GM12878 (cell line): ENCODE measurements around the gene SPATA46. TPM values are rescaled to one million over a fixed set of nuclear protein-coding genes. Genes with fewer than 3 reads are reported as not detected.

Source experiments
- ATAC-seq: fragments of 200-7000 bp; cut with Tn5 transposase; 3 replicates; pipeline ENCODE4 v1.9.1; 2020; ENCODE audit warnings: mild to moderate bottlenecking, moderate library complexity
- BruUV-seq: library from RNA; stranded (reverse); fragments of 400-500 nt; replicated peaks from 2 replicates; lab custom pipeline; 2021; lab: Mats Ljungman, UMichigan
- CTCF ChIA-PET: fragments of 300-600 bp; sonication (Branson Sonifier 250); formaldehyde crosslinking; extraction: SDS; loops from one replicate; lab custom pipeline; 2021; ENCODE audit warnings: inconsistent platforms; lab: Yijun Ruan, JAX
- POLR2A ChIA-PET: fragments of 350-600 bp; formaldehyde crosslinking; extraction: SDS; loops from one replicate; lab custom pipeline; 2021; ENCODE audit warnings: inconsistent platforms; lab: Charles Lee
- RAD21 ChIA-PET: fragments of 300-600 bp; sonication (Branson Sonifier 250); formaldehyde crosslinking; loops from one replicate; lab custom pipeline; 2023; ENCODE audit warnings: antibody characterized with exemption; ENCODE audit not compliant: unreplicated experiment; lab: Charles Lee
- SMC1A ChIA-PET: fragments of 300-600 bp; sonication (Branson Sonifier 250); formaldehyde crosslinking; loops from one replicate; lab custom pipeline; 2023; ENCODE audit not compliant: unreplicated experiment, uncharacterized antibody; lab: Charles Lee
- DNase-seq: peaks from one replicate; pipeline ENCODE4 v3.0.0-alpha.2; 2011; ENCODE audit warnings: low read depth, low spot score
- FAIRE-seq: peaks from 3 replicates; lab custom pipeline; 2011; peaks lifted over from hg19 to GRCh38; lab: Jason Lieb, UNC
- H2AFZ ChIP-seq: 2 replicates; pipeline ENCODE4 v1.6.0; 2011; ENCODE audit warnings: low read depth, low read length, control low read depth; ENCODE audit not compliant: control insufficient read depth
- H3K27ac ChIP-seq: 2 replicates; pipeline ENCODE4 v1.5.1; 2011; ENCODE audit warnings: control low read depth; ENCODE audit not compliant: control insufficient read depth, insufficient read depth
- H3K27me3 ChIP-seq, 2 experiments: replicated peaks in 1 of 2; 2 replicates each; pipeline versions ENCODE4 v1.6.0 to v1.6.1; 2011; ENCODE audit warnings: low read length in 1 of 2; ENCODE audit not compliant: control insufficient read depth in 2 of 2, insufficient read depth in 2 of 2
- H3K36me3 ChIP-seq, 2 experiments: 2 replicates each; pipeline ENCODE4 v1.5.1; 2011; ENCODE audit warnings: low read length in 1 of 2; ENCODE audit not compliant: control insufficient read depth in 2 of 2, insufficient read depth in 2 of 2
- H3K4me1 ChIP-seq: 2 replicates; pipeline ENCODE4 v1.6.1; 2011; ENCODE audit warnings: mild to moderate bottlenecking, low read length, moderate library complexity, mixed read lengths; ENCODE audit not compliant: control insufficient read depth, insufficient read depth
- H3K4me2 ChIP-seq: 2 replicates; pipeline ENCODE4 v1.6.0; 2011; ENCODE audit warnings: control low read depth; ENCODE audit not compliant: control insufficient read depth, insufficient read depth
- H3K4me3 ChIP-seq: fragments of 200-600 bp; sonication (generic); 2 replicates; pipeline ENCODE4 v1.5.1; 2016
- H3K79me2 ChIP-seq: 2 replicates; pipeline ENCODE4 v1.6.0; 2011; ENCODE audit warnings: low read length; ENCODE audit not compliant: control insufficient read depth, insufficient read depth
- H3K9ac ChIP-seq: 2 replicates; pipeline ENCODE4 v1.8.0; 2011; ENCODE audit warnings: low read length, control low read depth, mixed read lengths; ENCODE audit not compliant: control insufficient read depth, insufficient read depth
- H3K9me3 ChIP-seq: replicated peaks from 3 replicates; pipeline ENCODE4 v1.5.1; 2011; ENCODE audit warnings: mild to moderate bottlenecking, low read length; ENCODE audit not compliant: control insufficient read depth, insufficient read depth
- H4K20me1 ChIP-seq: 2 replicates; pipeline ENCODE4 v1.6.0; 2011; ENCODE audit not compliant: control insufficient read depth, insufficient read depth
- ASH2L ChIP-seq: fragments of 300-600, 200-600 bp; sonication (generic); IDR thresholded peaks from 2 replicates; pipeline ENCODE4 v1.6.1; 2017; ENCODE audit warnings: low read depth, mild to moderate bottlenecking, borderline replicate concordance
- EGR1 ChIP-seq, 2 experiments: IDR thresholded peaks; 1 replicate in 1 of 2; 2 replicates in 1 of 2; pipeline ENCODE4 v1.6.1; 2011 to 2012; ENCODE audit warnings: low read depth in 2 of 2, low read length in 2 of 2, borderline replicate concordance in 1 of 2, mild to moderate bottlenecking in 1 of 2, moderate library complexity in 1 of 2
- EP300 ChIP-seq, 2 experiments: fragments of 150-350 bp in 1 of 2; IDR thresholded peaks; 2 replicates each; pipeline ENCODE4 v1.6.1; 2011 to 2012; ENCODE audit warnings: low read depth in 2 of 2, low read length in 2 of 2, borderline replicate concordance in 1 of 2, improper control_type of control experiment in 1 of 2, inconsistent platforms in 1 of 2; ENCODE audit not compliant: control insufficient read depth in 1 of 2
- HDGF ChIP-seq: fragments of 450-650 bp; IDR thresholded peaks from 2 replicates; pipeline ENCODE4 v1.6.1; 2016; ENCODE audit warnings: antibody characterized with exemption
- MAX ChIP-seq: IDR thresholded peaks from 2 replicates; pipeline ENCODE4 v1.6.1; 2012; ENCODE audit warnings: low read depth, low read length, improper control_type of control experiment
- MTA3 ChIP-seq: IDR thresholded peaks from 2 replicates; pipeline ENCODE4 v1.6.1; 2012; ENCODE audit warnings: low read length, inconsistent platforms, borderline replicate concordance
- NFXL1 ChIP-seq: fragments of 450-650 bp; IDR thresholded peaks from 2 replicates; pipeline ENCODE4 v1.6.1; 2017; ENCODE audit warnings: antibody characterized with exemption, mild to moderate bottlenecking, borderline replicate concordance
- POLR2A ChIP-seq: IDR thresholded peaks from 2 replicates; pipeline ENCODE4 v1.6.1; 2011; ENCODE audit warnings: low read depth, mild to moderate bottlenecking, low read length
- SREBF1 ChIP-seq: IDR thresholded peaks from 2 replicates; pipeline ENCODE4 v1.6.1; 2012; ENCODE audit warnings: mild to moderate bottlenecking, low read length
- WGBS: methylation state at CpG from one replicate; pipeline ENCODE4 v1.1.6; 2016; ENCODE audit warnings: low lambda C conversion rate; ENCODE audit not compliant: insufficient replicate concordance, insufficient coverage; ENCODE audit errors: missing lambda C conversion rate; 5-methylcytosine and 5-hydroxymethylcytosine counted together
- in situ Hi-C: fragments of 300-500 bp; cut with MboI; formaldehyde crosslinking; loops from 9 replicates; pipeline ENCODE4 v1.14.3; 2018; ENCODE audit warnings: mixed read lengths
- intact Hi-C: fragments of 100-400 bp; cut with micrococcal nuclease; formaldehyde crosslinking; loops from one replicate; pipeline ENCODE4 v1.14.2; 2022; ENCODE audit not compliant: unreplicated experiment
- polyA plus RNA-seq, 11 experiments: library from polyadenylated mRNA; depleted of rRNA in 4 of 11; unstranded in 6 of 11; stranded (reverse) in 5 of 11; fragments of >200 nt; fragmentation: Nextera tagmentation in 4 of 11; fragmentation: Illumina TruSeq in 1 of 11; extraction: Ambion mirVana in 4 of 11; extraction: Trizol in 1 of 11; gene quantifications; 1 replicate in 1 of 11; 2 replicates in 10 of 11; pipeline versions ENCODE4 v1.2.1 to v1.2.3, GENCODE V29; 2011 to 2016; ENCODE audit warnings: inconsistent platforms in 2 of 11, missing spikeins in 2 of 11, low read depth in 1 of 11
- total RNA-seq, 4 experiments: library from RNA; depleted of rRNA in 3 of 4; stranded (reverse); fragments of >200 nt in 3 of 4; fragmentation: Illumina TruSeq in 1 of 4; extraction: Trizol in 1 of 4; gene quantifications; 2 replicates each; pipeline versions ENCODE4 v1.2.1 to v1.2.3, GENCODE V29; 2013 to 2021
- TF ChIP-seq, protein P1 (sequence below): fragments of 450-650 bp; IDR thresholded peaks from 2 replicates; pipeline ENCODE4 v1.6.1; 2016; ENCODE audit warnings: mild to moderate bottlenecking, moderate library complexity, borderline replicate concordance
- TF ChIP-seq, protein P2 (sequence below): fragments of 450-650 bp; IDR thresholded peaks from 2 replicates; pipeline ENCODE4 v1.6.1; 2018; ENCODE audit warnings: borderline replicate concordance, mild to moderate bottlenecking; ENCODE audit not compliant: partially characterized antibody
- TF ChIP-seq, protein P3 (sequence below): fragments of 450-650 bp; IDR thresholded peaks from 2 replicates; pipeline ENCODE4 v1.6.1; 2017; ENCODE audit warnings: mild to moderate bottlenecking

SPATA46 gene
- total and polyA plus RNA-seq, 10 of the 15 experiments (the other 5 are each of a cell fraction or from before 2014, with no cell fraction given) = not detected

- H3K9me3 ChIP-seq = no peaks in the 10 kb centered on the region
- no peaks in the 10 kb centered on the region for H3K79me2 ChIP-seq
- FAIRE-seq (no peak), DNase-seq (no peak), ATAC-seq (no peak)
- no peak overlapping the region for H2AFZ ChIP-seq
- WGBS = 61% methylated on average over 10 of the region's 10 CpGs
- ChIA-PET SMC1A (no interaction called here), RAD21 (interaction anchor here (1.2 kb wide), 1 partner anchor 41 kb away, joined by 4 read pairs; no protein-coding TSS in a partner anchor), CTCF (interaction anchor here (1.0 kb wide), 1 partner anchor 453 kb away, joined by 5 read pairs; no protein-coding TSS in a partner anchor), POLR2A (no interaction called here)
- no peaks in the 10 kb centered on the region for H4K20me1 ChIP-seq
- in situ Hi-C loops (no loop called here), intact Hi-C loops (no loop called here)
- H3K27ac ChIP-seq = no peak overlapping the region
- no peak overlapping the region for H3K4me3 ChIP-seq
- H3K4me2 ChIP-seq = no peak overlapping the region
- BruUV-seq = no TSS peak
- TF ChIP-seq, protein P1, sequence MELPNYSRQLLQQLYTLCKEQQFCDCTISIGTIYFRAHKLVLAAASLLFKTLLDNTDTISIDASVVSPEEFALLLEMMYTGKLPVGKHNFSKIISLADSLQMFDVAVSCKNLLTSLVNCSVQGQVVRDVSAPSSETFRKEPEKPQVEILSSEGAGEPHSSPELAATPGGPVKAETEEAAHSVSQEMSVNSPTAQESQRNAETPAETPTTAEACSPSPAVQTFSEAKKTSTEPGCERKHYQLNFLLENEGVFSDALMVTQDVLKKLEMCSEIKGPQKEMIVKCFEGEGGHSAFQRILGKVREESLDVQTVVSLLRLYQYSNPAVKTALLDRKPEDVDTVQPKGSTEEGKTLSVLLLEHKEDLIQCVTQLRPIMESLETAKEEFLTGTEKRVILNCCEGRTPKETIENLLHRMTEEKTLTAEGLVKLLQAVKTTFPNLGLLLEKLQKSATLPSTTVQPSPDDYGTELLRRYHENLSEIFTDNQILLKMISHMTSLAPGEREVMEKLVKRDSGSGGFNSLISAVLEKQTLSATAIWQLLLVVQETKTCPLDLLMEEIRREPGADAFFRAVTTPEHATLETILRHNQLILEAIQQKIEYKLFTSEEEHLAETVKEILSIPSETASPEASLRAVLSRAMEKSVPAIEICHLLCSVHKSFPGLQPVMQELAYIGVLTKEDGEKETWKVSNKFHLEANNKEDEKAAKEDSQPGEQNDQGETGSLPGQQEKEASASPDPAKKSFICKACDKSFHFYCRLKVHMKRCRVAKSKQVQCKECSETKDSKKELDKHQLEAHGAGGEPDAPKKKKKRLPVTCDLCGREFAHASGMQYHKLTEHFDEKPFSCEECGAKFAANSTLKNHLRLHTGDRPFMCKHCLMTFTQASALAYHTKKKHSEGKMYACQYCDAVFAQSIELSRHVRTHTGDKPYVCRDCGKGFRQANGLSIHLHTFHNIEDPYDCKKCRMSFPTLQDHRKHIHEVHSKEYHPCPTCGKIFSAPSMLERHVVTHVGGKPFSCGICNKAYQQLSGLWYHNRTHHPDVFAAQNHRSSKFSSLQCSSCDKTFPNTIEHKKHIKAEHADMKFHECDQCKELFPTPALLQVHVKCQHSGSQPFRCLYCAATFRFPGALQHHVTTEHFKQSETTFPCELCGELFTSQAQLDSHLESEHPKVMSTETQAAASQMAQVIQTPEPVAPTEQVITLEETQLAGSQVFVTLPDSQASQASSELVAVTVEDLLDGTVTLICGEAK = no peak
- no peak for TF ChIP-seq HDGF
- no peak for TF ChIP-seq POLR2A
- TF ChIP-seq MAX = no peak
- no peak for TF ChIP-seq EGR1 (IDR thresholded peaks at IDR 0.05; ENCODE audit: borderline replicate concordance in 1 of 2, low read depth in 2 of 2, low read length in 2 of 2)
- TF ChIP-seq, protein P2, sequence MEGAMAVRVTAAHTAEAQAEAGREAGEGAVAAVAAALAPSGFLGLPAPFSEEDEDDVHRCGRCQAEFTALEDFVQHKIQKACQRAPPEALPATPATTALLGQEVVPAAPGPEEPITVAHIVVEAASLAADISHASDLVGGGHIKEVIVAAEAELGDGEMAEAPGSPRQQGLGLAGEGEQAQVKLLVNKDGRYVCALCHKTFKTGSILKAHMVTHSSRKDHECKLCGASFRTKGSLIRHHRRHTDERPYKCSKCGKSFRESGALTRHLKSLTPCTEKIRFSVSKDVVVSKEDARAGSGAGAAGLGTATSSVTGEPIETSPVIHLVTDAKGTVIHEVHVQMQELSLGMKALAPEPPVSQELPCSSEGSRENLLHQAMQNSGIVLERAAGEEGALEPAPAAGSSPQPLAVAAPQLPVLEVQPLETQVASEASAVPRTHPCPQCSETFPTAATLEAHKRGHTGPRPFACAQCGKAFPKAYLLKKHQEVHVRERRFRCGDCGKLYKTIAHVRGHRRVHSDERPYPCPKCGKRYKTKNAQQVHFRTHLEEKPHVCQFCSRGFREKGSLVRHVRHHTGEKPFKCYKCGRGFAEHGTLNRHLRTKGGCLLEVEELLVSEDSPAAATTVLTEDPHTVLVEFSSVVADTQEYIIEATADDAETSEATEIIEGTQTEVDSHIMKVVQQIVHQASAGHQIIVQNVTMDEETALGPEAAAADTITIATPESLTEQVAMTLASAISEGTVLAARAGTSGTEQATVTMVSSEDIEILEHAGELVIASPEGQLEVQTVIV = no peak
- no peak for TF ChIP-seq SREBF1
- no peak for TF ChIP-seq EP300 (IDR thresholded peaks at IDR 0.05; ENCODE audit: borderline replicate concordance in 1 of 2, control insufficient read depth in 1 of 2, low read depth in 2 of 2, low read length in 2 of 2)
- no peak for TF ChIP-seq ASH2L
- TF ChIP-seq, protein P3, sequence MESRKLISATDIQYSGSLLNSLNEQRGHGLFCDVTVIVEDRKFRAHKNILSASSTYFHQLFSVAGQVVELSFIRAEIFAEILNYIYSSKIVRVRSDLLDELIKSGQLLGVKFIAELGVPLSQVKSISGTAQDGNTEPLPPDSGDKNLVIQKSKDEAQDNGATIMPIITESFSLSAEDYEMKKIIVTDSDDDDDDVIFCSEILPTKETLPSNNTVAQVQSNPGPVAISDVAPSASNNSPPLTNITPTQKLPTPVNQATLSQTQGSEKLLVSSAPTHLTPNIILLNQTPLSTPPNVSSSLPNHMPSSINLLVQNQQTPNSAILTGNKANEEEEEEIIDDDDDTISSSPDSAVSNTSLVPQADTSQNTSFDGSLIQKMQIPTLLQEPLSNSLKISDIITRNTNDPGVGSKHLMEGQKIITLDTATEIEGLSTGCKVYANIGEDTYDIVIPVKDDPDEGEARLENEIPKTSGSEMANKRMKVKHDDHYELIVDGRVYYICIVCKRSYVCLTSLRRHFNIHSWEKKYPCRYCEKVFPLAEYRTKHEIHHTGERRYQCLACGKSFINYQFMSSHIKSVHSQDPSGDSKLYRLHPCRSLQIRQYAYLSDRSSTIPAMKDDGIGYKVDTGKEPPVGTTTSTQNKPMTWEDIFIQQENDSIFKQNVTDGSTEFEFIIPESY = no peak
- no peak for TF ChIP-seq MTA3
- TF ChIP-seq NFXL1 = no peak
- no peaks in the 10 kb centered on the region for H3K36me3 ChIP-seq
- H3K4me1 ChIP-seq = no peaks in the 10 kb centered on the region
- H3K9ac ChIP-seq = no peak overlapping the region
- peaks cover 0 to 5% of the 10 kb centered on the region in 2 experiments; a peak in 3 of 4 replicates for H3K27me3 ChIP-seq
Measured at GRCh38 chr1:162400790-162401355, 24.2 kb upstream of the SPATA46 start.
